Right cardiac atrium (tissue), 5 donors: Measurements from ENCODE around the gene TCERG1L. TPM values are rescaled to one million over a fixed set of nuclear protein-coding genes. Genes with fewer than 3 reads are reported as not detected.
A peak's percentile ranks its signal among the peaks of the same experiment; 100 is the strongest.

Experiments
- ATAC-seq, 2 donors: fragments of 200-7000 bp; cut with Tn5 transposase; one replicate each; pipeline versions ENCODE4 v1.8.0 to v1.9.1; 2020; ENCODE audit warnings: moderate library complexity in 2 of 2, mild to moderate bottlenecking in 1 of 2
- DNase-seq, 3 donors: peaks; one replicate each; pipeline ENCODE4 v3.0.0-alpha.2; 2020
- H3K27ac ChIP-seq: one replicate; pipeline ENCODE4 v1.5.1; 2013; ENCODE audit warnings: mild to moderate bottlenecking, low read length, control low read depth, moderate library complexity
- H3K27me3 ChIP-seq: one replicate; pipeline ENCODE4 v1.6.1; 2013; ENCODE audit not compliant: control insufficient read depth, insufficient read depth
- H3K4me1 ChIP-seq: one replicate; pipeline ENCODE4 v1.6.1; 2013; ENCODE audit warnings: low read length; ENCODE audit not compliant: control insufficient read depth, insufficient read depth
- H3K4me3 ChIP-seq: one replicate; pipeline ENCODE4 v1.5.1; 2013; ENCODE audit warnings: low read length, control low read depth
- H3K9me3 ChIP-seq: one replicate; pipeline ENCODE4 v1.6.1; 2013; ENCODE audit warnings: low read length; ENCODE audit not compliant: control insufficient read depth
- WGBS: extraction: QIAGEN DNeasy Blood & Tissue Kit; methylation state at CpG from one replicate; pipeline ENCODE4 v1.1.7; 2013; 5-methylcytosine and 5-hydroxymethylcytosine counted together
- intact Hi-C, 4 donors: fragments of 100-400 bp; cut with DNase I; formaldehyde crosslinking; loops; one replicate each; pipeline versions ENCODE4 v1.11.0 to v1.14.0; 2022 to 2023
- polyA plus RNA-seq: library from polyadenylated mRNA; stranded (reverse); fragments of 200-250 nt; gene quantifications from one replicate; pipeline ENCODE4 v1.2.3, GENCODE V29; 2013
- total RNA-seq, 4 donors: library from RNA; stranded (reverse); fragmentation: NEBNext Ultra II Directional; extraction: Animal tissue kit (Norgen Biotek cat#: 25700); gene quantifications; one replicate each; pipeline ENCODE4 v1.2.1, GENCODE V29; 2021
- donor health status: healthy with polysubstance abuse.
- donor health status: DM: no; HTN: yes; CAD: no.
- donor health status: DM: no; HTN: no; CAD: no.
- donor health status: DM: no; HTN: yes; CAD: no; lungs with severe emphysema.
- donor health status: DM: yes; HTN: yes; CAD: no.

Gene TCERG1L
- total and polyA plus RNA-seq, 5 donors = not detected

- Histone ChIP-seq H3K27ac (no peak overlapping the region), H3K9me3 (no peaks in the 10 kb centered on the region), H3K4me3 (no peak overlapping the region), H3K27me3 (no peaks in the 10 kb centered on the region), H3K4me1 (peaks cover 4% of the 10 kb centered on the region)
- 88% methylated on average over 12 of the region's 12 CpGs for WGBS
- intact Hi-C loops = no loop called here
- no peak for ATAC-seq
- no peak for DNase-seq
Observed at GRCh38 chr10:131135716-131136115, 175.8 kb downstream of the TCERG1L start.

- ATAC-seq = no peak
- Histone ChIP-seq H3K4me1 (peaks cover 4% of the 10 kb centered on the region), H3K4me3 (no peak overlapping the region), H3K27me3 (no peaks in the 10 kb centered on the region), H3K9me3 (no peaks in the 10 kb centered on the region), H3K27ac (no peak overlapping the region)
- intact Hi-C loops = no loop called here
- WGBS = 89% methylated on average over 7 of the region's 7 CpGs
- DNase-seq = no peak
Observed at GRCh38 chr10:131134651-131135050, 176.9 kb downstream of the TCERG1L start.

- H3K27me3 ChIP-seq = no peaks in the 10 kb centered on the region
- ATAC-seq (no peak), DNase-seq (no peak)
- no peaks in the 10 kb centered on the region for H3K9me3 ChIP-seq
- H3K4me3 ChIP-seq = no peak overlapping the region
- no peak overlapping the region for H3K27ac ChIP-seq
- intact Hi-C loops = no loop called here
- H3K4me1 ChIP-seq = peaks cover 4% of the 10 kb centered on the region
- 90% methylated on average over 7 of the region's 7 CpGs for WGBS
Observed at GRCh38 chr10:131134001-131134576, 177.4 kb downstream of the TCERG1L start.

- H3K27me3 ChIP-seq = no peaks in the 10 kb centered on the region
- H3K27ac ChIP-seq = no peak overlapping the region
- no peak overlapping the region for H3K4me3 ChIP-seq
- 63% methylated on average over 8 of the region's 8 CpGs for WGBS
- DNase-seq = no peak
- H3K4me1 ChIP-seq = peaks cover 4% of the 10 kb centered on the region
- intact Hi-C loops = no loop called here
- H3K9me3 ChIP-seq = no peaks in the 10 kb centered on the region
- peak in 1 of 2 donors; percentile 22 for ATAC-seq
Observed at GRCh38 chr10:131132681-131133080, 178.8 kb downstream of the TCERG1L start.

- intact Hi-C loops = no loop called here
- H3K4me1 ChIP-seq = peaks cover 4% of the 10 kb centered on the region
- H3K4me3 ChIP-seq = no peak overlapping the region
- no peaks in the 10 kb centered on the region for H3K9me3 ChIP-seq
- peak; percentile 63 to 77 for ATAC-seq
- DNase-seq = peak in 2 of 3 donors; percentile 28 to 55
- H3K27me3 ChIP-seq = no peaks in the 10 kb centered on the region
- WGBS = 37% methylated on average over 25 of the region's 25 CpGs
- H3K27ac ChIP-seq = no peak overlapping the region
Observed at GRCh38 chr10:131131726-131132591, 179.6 kb downstream of the TCERG1L start.

GRCh38 chr10:131130025-131130424 lies 181.5 kb downstream of the TCERG1L start:
- Histone ChIP-seq H3K27me3 (no peaks in the 10 kb centered on the region), H3K4me3 (no peak overlapping the region), H3K27ac (no peak overlapping the region), H3K4me1 (peaks cover 4% of the 10 kb centered on the region), H3K9me3 (no peaks in the 10 kb centered on the region)
- ATAC-seq = no peak
- intact Hi-C loops = no loop called here
- DNase-seq = no peak
- 81% methylated on average over 7 of the region's 7 CpGs for WGBS

- Histone ChIP-seq H3K4me1 (peaks cover 4% of the 10 kb centered on the region), H3K27me3 (no peaks in the 10 kb centered on the region), H3K9me3 (no peaks in the 10 kb centered on the region), H3K4me3 (no peak overlapping the region), H3K27ac (no peak overlapping the region)
- ATAC-seq = no peak
- WGBS = 82% methylated on average over 6 of the region's 6 CpGs
- no peak for DNase-seq
- intact Hi-C loops = no loop called here
Observed at GRCh38 chr10:131129544-131129943, 182.0 kb downstream of the TCERG1L start.

GRCh38 chr10:131128731-131129130 lies 182.8 kb downstream of the TCERG1L start:
- no peak overlapping the region for H3K4me3 ChIP-seq
- H3K27me3 ChIP-seq = no peaks in the 10 kb centered on the region
- intact Hi-C loops = no loop called here
- ATAC-seq (no peak), DNase-seq (no peak)
- no peaks in the 10 kb centered on the region for H3K9me3 ChIP-seq
- WGBS = 69% methylated on average over 8 of the region's 8 CpGs
- H3K27ac ChIP-seq = no peak overlapping the region
- H3K4me1 ChIP-seq = peaks cover 4% of the 10 kb centered on the region

- no peak for ATAC-seq
- 63% methylated on average over 8 of the region's 8 CpGs for whole genome bisulfite sequencing
- DNase-seq = no peak
- Histone ChIP-seq H3K4me3 (no peak overlapping the region), H3K27me3 (no peaks in the 10 kb centered on the region), H3K9me3 (no peaks in the 10 kb centered on the region), H3K27ac (no peak overlapping the region), H3K4me1 (peaks cover 4% of the 10 kb centered on the region)
- intact Hi-C loops = no loop called here
Observed at GRCh38 chr10:131127610-131128009, 183.9 kb downstream of the TCERG1L start.

GRCh38 chr10:131127138-131127589 lies 184.4 kb downstream of the TCERG1L start:
- Histone ChIP-seq H3K27me3 (no peaks in the 10 kb centered on the region), H3K4me1 (peaks cover 4% of the 10 kb centered on the region), H3K9me3 (no peaks in the 10 kb centered on the region), H3K4me3 (no peak overlapping the region), H3K27ac (no peak overlapping the region)
- intact Hi-C loops = no loop called here
- ATAC-seq (no peak), DNase-seq (no peak)
- WGBS = 71% methylated on average over 9 of the region's 9 CpGs

- Histone ChIP-seq H3K27me3 (no peaks in the 10 kb centered on the region), H3K27ac (no peak overlapping the region), H3K9me3 (no peaks in the 10 kb centered on the region), H3K4me3 (no peak overlapping the region), H3K4me1 (no peaks in the 10 kb centered on the region)
- 76% methylated on average over 14 of the region's 14 CpGs for WGBS
- intact Hi-C loops = no loop called here
- DNase-seq (no peak), ATAC-seq (no peak)
Observed at GRCh38 chr10:131126321-131127137, 185.0 kb downstream of the TCERG1L start.
